ENCODE measurements around the gene METTL15. TPM values are rescaled to one million over a fixed set of nuclear protein-coding genes. Genes with fewer than 3 reads are reported as not detected.

METTL15 gene
- total and polyA plus RNA-seq, 8 donors = 9.6 to 21.2 (median 19.0) TPM

DNA sequence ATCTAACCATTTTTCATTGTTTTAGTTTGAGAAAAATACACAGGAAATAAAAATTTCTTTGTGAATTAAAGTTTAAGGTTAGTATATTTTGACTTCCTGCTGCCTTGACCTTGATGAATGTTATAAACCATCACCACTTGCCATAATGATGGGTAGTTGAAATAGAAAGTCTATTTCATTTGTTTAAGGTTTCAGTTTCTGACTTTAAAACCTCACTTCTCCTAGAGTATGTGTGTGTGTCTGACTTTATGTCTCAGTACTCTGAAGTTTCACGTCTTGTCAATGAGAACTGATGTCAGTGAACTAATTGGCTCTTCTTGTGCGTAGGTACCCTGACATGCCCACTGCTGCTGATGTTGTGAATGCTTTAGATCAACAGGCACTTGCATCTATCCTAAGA lies 188.2 kb downstream of the METTL15 start:
- no peaks in the 10 kb centered on the region for H3K4me1 ChIP-seq
- ATAC-seq (no peak), DNase-seq (no peak)
- TF ChIP-seq, protein P1, sequence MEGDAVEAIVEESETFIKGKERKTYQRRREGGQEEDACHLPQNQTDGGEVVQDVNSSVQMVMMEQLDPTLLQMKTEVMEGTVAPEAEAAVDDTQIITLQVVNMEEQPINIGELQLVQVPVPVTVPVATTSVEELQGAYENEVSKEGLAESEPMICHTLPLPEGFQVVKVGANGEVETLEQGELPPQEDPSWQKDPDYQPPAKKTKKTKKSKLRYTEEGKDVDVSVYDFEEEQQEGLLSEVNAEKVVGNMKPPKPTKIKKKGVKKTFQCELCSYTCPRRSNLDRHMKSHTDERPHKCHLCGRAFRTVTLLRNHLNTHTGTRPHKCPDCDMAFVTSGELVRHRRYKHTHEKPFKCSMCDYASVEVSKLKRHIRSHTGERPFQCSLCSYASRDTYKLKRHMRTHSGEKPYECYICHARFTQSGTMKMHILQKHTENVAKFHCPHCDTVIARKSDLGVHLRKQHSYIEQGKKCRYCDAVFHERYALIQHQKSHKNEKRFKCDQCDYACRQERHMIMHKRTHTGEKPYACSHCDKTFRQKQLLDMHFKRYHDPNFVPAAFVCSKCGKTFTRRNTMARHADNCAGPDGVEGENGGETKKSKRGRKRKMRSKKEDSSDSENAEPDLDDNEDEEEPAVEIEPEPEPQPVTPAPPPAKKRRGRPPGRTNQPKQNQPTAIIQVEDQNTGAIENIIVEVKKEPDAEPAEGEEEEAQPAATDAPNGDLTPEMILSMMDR (IDR thresholded peaks at IDR 0.05) = no peak
- H3K36me3 ChIP-seq = peaks cover 0 to 20% of the 10 kb centered on the region in 2 donors
- H3K4me3 ChIP-seq = no peak overlapping the region
- H3K27me3 ChIP-seq = no peaks in the 10 kb centered on the region
- no peaks in the 10 kb centered on the region for H3K9me3 ChIP-seq
- H3K27ac ChIP-seq = no peak overlapping the region
- intact Hi-C loops (cut with DNase I) = no loop called here

DNA sequence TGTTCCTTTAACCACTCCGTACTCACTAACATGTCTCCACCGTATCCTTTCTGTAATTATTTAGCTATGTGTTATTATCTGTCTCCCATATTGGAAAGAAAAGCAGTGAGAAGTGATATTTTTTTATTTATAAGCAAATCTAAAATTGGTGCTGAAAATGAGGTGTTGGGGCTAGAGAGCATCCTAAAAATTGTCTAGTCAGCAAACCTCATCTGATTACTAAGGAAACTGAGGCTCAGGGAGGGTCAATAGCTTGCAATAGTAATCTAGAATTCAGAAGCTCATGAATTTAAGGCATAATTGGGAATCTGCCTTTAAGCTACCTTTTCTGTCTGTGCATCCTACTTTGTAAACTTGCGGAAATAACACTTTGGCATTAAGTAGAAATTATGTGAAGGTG lies 190.0 kb downstream of the METTL15 start:
- intact Hi-C loops (cut with DNase I) = no loop called here
- no peak for ATAC-seq
- TF ChIP-seq, protein P1 (IDR thresholded peaks at IDR 0.05) = no peak
- Histone ChIP-seq H3K27me3 (no peaks in the 10 kb centered on the region), H3K9me3 (no peaks in the 10 kb centered on the region), H3K4me3 (no peak overlapping the region), H3K27ac (no peak overlapping the region), H3K4me1 (no peaks in the 10 kb centered on the region), H3K36me3 (peaks cover 0 to 18% of the 10 kb centered on the region in 2 donors)
- no peak for DNase-seq

DNA sequence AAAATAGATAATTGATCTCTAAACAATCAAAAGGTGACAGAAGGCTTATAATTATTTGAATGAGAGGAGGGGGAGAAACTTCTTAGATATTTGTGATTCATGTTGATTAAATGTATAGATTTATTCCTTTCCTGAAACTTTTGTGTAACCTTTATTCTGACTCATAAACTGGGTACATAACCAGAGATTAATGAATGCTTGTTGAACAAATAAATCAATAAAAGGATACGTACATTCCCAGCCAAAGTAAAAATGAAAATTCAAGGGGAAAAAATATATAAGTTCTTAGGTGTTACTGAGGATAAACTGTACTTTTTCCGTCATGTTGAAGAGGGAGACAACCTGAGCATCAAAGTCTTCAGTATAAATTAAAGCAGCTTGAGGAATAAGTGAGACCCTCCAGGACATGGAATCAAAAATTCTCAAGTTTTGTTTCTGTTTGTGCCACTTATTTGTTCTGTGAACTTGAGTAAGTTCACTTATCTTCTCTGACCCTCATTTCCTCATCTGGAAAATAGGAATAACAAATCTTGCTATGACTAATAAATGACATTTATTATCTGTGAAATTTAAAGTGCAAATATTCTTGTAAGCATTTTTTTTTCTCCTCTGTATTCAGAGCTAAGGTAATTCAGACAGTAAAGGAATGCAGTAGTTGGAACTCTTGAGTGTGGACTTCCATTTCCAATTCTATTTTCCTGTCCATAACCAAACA lies 195.4 kb downstream of the METTL15 start:
- DNase-seq (no peak), ATAC-seq (no peak)
- no peaks in the 10 kb centered on the region for H3K9me3 ChIP-seq
- no peaks in the 10 kb centered on the region for H3K4me1 ChIP-seq
- no peaks in the 10 kb centered on the region for H3K36me3 ChIP-seq
- H3K4me3 ChIP-seq = no peak overlapping the region
- H3K27ac ChIP-seq = no peak overlapping the region
- TF ChIP-seq, protein P1 (IDR thresholded peaks at IDR 0.05) = no peak
- intact Hi-C loops (cut with DNase I) = no loop called here
- no peaks in the 10 kb centered on the region for H3K27me3 ChIP-seq

DNA sequence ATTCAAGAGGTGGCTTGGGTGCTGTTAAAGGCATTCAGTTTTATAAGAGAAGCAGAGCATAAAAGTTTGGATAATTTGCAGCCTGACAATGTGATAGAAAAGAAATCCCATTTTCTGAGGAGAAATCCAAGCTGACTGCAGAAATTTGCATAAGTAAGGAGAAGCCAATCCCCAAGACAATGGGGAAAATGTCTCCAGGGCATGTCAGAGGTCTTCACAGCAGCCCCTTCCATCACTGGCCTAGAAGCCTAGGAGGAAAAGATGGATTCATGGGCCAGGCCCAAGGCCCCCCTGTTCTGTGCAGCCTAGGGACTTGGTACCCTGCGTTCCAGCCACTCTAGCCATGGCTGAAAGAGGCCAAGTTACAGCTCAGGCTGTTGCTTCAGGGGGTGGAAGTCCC lies 207.3 kb downstream of the METTL15 start:
- no peak for DNase-seq
- TF ChIP-seq, protein P1 (IDR thresholded peaks at IDR 0.05) = no peak
- intact Hi-C loops (cut with DNase I) = no loop called here
- no peak overlapping the region for H3K4me3 ChIP-seq
- peaks cover 0 to 14% of the 10 kb centered on the region in 2 donors for H3K36me3 ChIP-seq
- no peak overlapping the region for H3K27ac ChIP-seq
- no peaks in the 10 kb centered on the region for H3K9me3 ChIP-seq
- no peak for ATAC-seq
- no peaks in the 10 kb centered on the region for H3K4me1 ChIP-seq
- H3K27me3 ChIP-seq = no peaks in the 10 kb centered on the region

- H3K9me3 ChIP-seq = no peaks in the 10 kb centered on the region
- TF ChIP-seq, protein P1 (IDR thresholded peaks at IDR 0.05) = no peak
- H3K4me1 ChIP-seq = no peaks in the 10 kb centered on the region
- no peak for DNase-seq
- peaks cover 0 to 10% of the 10 kb centered on the region in 2 donors for H3K36me3 ChIP-seq
- H3K4me3 ChIP-seq = no peak overlapping the region
- ATAC-seq = no peak
- H3K27me3 ChIP-seq = no peaks in the 10 kb centered on the region
- intact Hi-C loops (cut with DNase I) = no loop called here
- no peak overlapping the region for H3K27ac ChIP-seq
Measured at GRCh38 chr11:28318871-28319270, 210.7 kb downstream of the METTL15 start.
